AG08396 (cell line): ENCODE data around the gene RNF157.
"Not testable (repeated sequence)": the region's sequence is repeated elsewhere in the genome, so short reads cannot be mapped to it uniquely, and the experiment has no call there.

Experiments used
- DNase-seq: peaks from one replicate; pipeline ENCODE4 v3.0.0; 2012; ENCODE audit warnings: low spot score, mixed read lengths

RNF157 gene

DNA sequence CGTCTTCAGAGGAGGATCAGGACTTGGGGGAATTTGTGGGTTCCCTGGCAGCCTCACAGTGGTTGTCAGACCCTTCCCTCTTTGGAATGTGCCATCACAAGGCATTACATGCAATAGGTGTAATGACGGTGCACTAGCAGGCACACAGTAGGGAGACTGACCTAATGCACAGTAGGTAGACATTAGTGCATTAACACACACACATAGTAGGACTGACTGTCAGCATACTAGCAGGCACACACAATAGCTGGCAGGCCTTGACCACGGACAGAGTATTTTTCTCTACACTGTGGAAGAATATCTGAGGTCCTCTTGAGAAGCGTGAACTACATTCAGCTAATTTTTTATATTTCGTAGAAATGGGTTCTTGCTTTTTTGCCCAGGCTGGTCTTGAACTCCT lies 14.0 kb upstream of the RNF157 start:
- DNase-seq: no peak

DNA sequence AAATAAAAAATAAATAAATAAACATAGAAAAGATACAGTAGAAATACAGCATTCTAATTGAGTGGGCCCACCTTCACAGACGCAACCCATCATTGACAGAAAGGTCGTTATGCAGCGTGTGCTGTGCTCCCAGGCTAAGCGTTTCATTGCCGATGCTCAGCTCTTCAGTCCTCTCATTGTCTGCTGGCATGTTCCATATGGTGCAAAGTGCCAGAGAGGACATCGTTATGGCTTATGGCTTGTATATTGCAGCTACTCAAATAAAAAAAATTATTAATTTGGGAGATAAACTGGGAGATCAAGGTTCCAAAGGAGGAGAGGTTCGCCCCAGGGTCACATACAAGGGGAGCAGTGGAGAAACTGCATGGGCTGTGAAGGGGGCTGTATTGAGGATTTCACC lies 13.5 kb upstream of the RNF157 start:
- DNase-seq: no peak

DNA sequence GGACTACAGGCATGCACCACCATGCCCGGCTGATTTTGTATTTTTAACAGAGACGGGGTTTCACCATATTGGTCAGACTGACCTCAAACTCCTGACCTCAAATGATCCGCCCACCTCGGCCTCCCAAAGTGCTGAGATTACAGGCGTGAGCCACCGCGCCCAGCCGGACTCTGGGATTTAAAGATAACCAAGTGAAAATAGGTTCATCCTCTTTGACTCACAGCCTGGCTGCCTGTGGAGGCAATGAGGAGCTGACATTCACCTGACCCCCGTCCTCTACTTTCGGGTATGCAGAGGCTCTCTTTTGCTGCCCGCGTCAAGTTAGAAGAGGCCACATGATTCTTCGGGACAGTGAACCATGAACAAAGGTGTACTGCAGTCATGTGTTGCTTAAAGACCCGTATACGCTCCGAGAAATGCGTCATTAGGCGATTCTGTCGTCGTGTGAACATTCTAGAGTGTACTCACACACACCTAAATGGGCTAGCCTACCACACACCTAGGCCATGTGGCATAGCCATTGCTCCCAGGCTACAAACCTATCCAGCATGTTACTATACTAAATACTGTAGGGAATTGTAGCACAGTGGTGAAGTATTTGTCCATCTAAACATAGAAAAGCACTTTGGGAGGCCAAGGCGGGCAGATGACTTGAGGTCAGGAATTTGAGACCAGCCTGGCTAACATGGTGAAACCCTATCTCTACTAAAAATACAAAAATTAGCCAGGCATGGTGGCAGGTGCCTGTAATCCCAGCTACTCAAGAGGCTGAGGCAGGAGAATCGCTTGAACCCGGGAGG lies 12.9 kb upstream of the RNF157 start:
- DNase-seq: not testable (repeated sequence)

GRCh38 chr17:76252040-76252954 lies 12.0 kb upstream of the RNF157 start:
- peak; percentile 77 for DNase-seq

DNA sequence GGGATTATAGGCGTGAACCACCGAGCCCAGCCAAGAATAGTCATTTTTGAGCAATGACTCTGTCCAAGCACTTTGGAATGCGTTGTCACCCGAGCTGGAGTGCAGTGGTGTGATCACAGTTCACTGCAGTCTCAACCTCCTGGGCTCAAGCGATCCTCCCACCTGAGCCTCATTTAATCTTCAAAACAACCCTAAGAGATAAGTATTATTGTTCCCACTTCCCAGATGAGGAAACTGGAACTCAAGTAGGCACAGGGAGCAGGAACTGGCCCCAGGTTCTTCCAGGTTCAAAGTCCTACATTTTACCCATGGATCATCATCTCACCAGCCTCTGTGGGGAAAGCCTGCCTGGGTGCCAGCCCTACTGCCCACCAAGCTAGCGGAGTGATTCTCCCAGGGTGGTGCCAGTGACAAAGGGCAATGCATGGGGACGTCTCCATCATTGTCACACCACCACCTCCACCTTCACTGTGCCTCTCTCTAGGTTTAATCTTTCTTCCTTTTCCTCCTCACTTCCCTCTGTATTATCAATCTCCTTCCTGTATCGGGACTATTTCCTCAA lies 11.3 kb upstream of the RNF157 start:
- DNase-seq: no peak

DNA sequence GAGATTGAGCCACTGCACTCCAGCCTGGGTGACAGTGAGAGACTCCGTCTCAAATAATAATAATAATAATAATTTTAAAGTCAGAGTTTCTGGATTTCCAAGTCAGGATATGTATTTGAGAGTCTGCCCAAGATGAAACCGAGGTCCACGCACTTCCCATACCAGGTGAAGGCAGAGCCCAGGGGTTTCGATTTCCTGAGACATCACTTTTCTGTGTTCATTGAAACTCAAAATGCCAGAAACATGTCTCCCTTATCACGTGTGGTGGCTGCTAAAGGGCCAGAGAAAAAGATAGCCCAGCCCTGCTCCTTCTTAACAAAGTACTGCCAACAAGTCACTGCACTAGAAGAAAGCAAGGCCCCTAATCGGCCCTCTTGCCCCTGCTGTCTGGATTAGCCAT lies 9.8 kb upstream of the RNF157 start:
- DNase-seq: no peak

DNA sequence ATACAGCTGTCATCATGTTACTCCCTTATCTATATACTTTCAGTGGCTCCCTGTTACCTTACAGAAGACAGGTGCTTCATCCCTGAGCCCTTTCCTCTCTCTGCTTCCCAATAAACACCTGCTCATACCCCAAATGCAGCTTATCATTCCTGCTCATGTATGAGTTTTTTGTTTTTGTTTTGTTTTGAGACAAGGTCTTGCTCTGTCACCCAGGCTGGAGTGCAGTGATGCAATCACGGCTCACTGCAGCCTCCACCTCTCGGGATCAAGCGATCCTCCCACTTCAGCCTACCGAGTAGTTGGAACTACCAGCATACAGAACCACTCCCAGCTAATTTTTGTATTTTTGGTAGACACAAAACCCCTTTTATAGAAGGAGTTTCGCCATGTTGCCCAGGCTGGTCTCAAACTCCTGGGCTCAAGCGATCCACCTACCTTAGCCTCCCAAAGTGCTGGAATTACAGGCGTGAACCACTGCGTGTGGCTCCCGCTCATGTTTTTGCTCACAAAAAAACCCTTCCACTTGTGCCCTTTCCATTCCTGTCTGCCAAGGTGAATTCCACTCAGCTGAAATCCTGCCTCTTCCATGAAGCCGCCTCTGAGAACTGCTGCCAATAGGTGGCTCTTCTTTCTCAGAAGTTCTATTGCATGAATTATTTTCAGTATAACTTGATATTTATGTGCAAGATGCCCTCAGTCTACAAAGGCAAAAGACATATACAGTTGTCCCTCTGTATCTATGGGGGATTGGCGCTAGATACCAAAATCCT lies 7.9 kb upstream of the RNF157 start:
- no peak for DNase-seq

- no peak for DNase-seq
These were observed 7.0 kb upstream of the RNF157 start for GRCh38 chr17:76247304-76247703.

- DNase-seq: no peak
These were observed 6.1 kb upstream of the RNF157 start for GRCh38 chr17:76246080-76247066.

DNA sequence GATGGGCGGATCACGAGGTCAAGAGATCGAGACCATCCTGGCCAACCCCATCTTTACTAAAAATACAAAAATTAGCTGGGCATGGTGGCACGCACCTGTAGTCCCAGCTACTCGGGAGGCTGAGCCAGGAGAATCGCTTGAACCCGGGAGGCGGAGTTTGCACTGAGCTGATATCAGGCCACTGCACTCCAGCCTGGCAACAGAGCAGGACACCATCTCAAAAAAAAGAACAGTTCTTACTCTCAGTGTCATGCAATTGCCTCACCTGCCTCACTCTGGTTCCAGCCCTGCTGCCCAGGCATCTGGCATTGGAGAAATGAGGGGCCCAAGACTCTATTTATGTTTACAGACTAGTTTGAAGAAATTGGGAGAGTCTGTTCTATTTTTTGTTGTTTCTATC lies 4.4 kb upstream of the RNF157 start:
- DNase-seq: not testable (repeated sequence)

DNA sequence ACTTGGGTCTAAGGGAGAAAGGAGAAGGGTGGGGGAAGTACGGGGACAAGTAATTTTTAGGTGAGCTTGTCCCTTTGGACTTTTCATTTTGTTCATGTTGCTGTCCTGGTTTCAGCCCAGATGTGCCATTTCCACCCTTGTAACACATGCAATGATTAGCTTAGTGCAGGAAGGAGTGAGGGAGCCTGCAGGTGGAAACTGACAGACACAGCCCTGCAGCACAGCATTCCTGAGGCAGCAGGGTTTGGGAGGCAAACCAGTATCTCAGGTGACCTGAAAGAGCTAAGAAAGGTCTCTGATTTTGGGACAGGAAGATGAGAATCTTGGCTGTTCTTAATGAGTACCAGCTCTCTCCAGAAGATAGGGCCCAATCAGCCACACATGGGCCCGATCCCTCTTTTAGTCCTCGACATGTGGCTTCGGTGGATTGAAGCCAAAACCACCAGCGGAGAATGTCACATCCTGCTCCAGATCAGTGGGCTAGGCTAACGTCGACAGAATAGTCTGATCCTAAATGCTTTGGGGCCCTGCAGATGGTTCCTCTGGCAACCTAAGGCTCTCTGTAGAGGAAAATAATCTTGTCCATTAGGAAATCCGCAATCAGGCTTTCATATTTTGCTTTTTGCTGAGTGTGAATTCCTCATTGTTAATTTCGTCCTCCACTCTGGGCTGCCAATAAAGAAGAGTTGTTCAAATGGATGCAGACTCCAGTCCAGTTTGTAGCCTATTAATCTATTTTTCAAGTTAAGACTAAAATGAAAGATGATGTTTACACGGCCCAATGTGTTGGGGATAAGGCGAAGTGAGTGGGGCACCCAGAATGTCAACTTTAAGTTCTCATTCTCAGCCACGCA lies 3.8 kb upstream of the RNF157 start:
- DNase-seq: no peak

DNA sequence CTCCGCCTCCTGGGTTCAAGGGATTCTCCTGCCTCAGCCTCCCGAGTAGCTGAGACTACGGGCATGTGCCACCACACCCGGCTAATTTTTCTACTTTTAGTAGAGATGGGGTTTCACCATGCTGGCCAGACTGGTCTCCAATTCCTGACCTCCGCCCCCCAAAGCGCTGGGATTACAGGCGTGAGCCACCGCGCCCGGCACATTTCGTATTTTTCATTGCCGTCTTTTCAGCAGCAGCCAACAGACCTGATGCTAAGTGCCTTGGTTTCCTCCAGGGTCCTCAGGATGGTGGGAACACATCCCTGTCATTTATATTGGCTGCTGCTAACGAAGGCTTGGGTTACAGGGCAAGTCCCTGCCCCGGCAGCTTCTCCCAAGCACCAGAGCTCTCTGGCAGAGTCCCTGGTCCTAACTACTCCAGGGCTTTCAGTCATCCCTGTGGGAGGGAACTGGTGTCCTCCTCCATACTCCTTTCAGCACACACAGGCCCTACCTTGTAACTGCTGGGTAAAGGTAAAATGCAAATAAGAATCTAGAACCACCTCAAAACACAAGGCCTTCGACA lies 1.5 kb upstream of the RNF157 start:
- DNase-seq: no peak

DNA sequence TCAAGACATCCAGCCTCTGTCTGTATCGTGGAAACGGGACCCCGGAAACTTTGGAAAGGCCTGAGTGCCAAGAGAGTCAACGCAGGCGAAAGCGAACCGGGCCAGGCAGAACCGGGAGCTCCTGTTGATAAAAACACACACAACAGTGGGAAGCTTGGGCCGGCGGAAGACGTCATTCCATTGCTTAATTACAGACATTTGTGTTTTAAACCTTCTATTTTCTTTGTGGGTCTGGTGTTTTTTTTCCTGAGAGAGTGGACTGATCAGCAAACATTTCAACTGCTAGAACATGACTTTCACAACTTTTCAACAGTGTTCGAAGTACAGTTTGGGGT lies 878 bp upstream of the RNF157 start:
- DNase-seq: no peak

DNA sequence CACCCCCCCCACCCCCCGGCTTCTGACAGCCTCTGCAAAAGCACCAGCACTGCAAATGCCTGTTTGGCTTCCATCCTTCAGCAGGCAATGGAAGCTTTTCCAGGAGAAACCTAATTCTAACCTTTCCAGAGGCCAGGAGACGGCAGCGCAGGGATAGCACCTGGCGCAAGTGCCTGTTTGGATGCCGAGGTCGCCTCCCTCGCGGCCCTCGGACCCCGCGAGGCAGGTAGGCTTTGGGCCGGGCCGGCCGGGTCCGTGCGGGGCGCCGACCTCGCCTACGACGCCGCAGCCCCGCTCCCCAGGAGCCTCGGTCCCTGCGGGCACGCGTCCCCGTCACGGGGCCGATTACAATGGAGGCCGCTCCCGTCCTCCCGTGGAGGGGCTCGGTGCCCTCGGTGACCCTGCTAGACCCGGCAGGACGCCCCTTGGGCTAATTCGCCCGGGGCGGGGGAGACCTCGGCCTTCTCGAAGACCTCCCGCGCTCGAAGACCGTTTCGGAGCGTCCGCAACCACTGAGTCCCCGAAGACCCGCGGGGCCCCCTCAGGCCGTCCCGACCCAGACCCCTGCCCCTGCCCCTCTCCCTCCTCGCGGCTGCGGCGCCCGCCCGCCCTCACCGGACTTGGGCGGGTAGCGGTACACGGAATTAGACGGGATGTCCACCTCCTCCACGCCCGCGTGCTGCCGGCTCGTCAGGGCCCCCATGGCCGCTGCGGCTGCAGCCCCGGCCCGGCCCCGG lies 587 bp downstream of the RNF157 start:
- DNase-seq: no peak

DNA sequence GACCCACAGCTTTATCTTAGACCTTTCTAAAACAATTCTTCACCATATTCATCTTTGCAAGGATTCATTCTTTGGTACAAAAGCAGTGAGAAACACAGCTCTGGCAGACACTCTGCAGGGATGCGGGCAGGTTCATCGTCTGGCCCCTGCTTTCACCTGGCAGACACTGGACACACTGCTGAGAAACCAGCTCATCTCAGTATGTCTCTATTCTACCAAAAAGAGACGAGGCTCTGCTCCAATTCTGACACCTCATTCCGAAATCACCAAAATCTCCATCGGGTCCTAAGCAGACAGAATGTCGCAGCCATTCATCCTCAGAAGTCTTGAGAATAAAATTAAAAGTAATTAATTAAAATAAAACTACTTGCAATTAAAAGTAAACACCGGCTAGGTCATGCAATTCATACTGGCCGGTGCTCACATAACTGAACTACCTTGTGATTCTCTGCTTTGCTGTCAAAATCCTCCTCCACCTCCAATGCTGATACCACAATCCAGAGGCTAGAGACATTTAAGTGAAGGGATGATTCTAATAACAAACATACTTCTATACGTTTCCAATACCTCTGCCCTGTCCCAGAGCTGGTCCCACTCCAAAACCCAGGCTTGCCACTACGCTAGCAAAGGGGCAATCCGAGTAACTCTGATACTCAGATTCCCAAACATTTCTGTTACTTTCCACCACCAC lies 1.3 kb downstream of the RNF157 start:
- no peak for DNase-seq

DNA sequence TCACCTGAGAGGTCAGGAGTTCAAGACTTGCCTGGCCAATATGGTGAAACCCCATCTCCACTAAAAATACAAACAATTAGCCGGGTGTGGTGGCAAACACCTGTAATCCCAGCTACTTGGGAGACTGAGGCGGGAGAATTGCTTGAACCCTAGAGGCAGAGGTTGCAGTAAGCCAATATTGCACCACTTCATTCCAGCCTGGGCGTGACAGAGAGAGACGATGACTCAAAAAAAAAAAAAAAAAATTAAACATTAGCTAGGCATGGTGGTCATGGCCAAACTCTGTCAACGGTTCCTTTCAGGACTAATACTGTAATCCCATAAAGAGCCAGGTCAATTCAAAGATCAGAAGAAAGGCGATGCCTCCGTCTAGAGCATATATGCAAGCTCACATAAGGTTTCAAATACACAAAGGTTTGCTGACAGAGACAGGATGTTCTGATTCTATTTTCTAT lies 2.4 kb downstream of the RNF157 start:
- DNase-seq: no peak

DNA sequence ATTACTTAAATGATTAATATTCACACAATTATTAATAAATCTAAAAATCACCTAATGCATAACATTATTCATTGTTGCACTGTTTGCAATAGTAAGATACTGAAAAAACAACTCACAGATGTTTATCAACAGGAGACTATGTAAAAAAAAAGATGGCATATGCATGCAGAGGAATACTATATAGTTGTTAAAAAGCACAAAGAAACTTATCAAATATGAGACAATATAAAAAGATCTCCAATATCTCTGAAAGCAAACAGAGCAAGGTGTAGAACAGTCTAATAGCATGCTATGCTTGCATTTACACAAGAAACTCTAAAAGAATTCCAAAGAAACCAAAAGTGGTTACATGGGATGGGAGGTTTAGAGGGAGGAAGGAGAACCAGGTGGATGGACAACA lies 3.7 kb downstream of the RNF157 start:
- no peak for DNase-seq

GRCh38 chr17:76235883-76236282 lies 4.4 kb downstream of the RNF157 start:
- DNase-seq: no peak
